Measurements from ENCODE around the gene XXYLT1.

Gene XXYLT1

GRCh38 chr3:195168009-195168762, 102.8 kb downstream of the XXYLT1 start:
- no peak for DNase-seq (ENCODE audit: low spot score)

- no peak for DNase-seq (ENCODE audit: low spot score)
Measured at GRCh38 chr3:195165790-195166189, 105.2 kb downstream of the XXYLT1 start.

GRCh38 chr3:195165265-195165609, 105.7 kb downstream of the XXYLT1 start:
- no peak for DNase-seq (ENCODE audit: low spot score)

GRCh38 chr3:195164573-195165264, 106.2 kb downstream of the XXYLT1 start:
- DNase-seq (ENCODE audit: low spot score): no peak

- DNase-seq (ENCODE audit: low spot score): no peak
Measured at GRCh38 chr3:195163719-195164572, 107.0 kb downstream of the XXYLT1 start.

GRCh38 chr3:195162816-195163215, 108.1 kb downstream of the XXYLT1 start:
- no peak for DNase-seq (ENCODE audit: low spot score)

- DNase-seq (ENCODE audit: low spot score): peak; percentile 27
Measured at GRCh38 chr3:195162033-195162669, 108.8 kb downstream of the XXYLT1 start.

GRCh38 chr3:195160908-195161434, 110.0 kb downstream of the XXYLT1 start:
- no peak for DNase-seq (ENCODE audit: low spot score)

GRCh38 chr3:195160257-195160898, 110.6 kb downstream of the XXYLT1 start:
- DNase-seq (ENCODE audit: low spot score): no peak

GRCh38 chr3:195159814-195160165, 111.2 kb downstream of the XXYLT1 start:
- no peak for DNase-seq (ENCODE audit: low spot score)

- DNase-seq (ENCODE audit: low spot score): no peak
Measured at GRCh38 chr3:195159117-195159813, 111.7 kb downstream of the XXYLT1 start.

GRCh38 chr3:195156286-195156890, 114.6 kb downstream of the XXYLT1 start:
- DNase-seq (ENCODE audit: low spot score): no peak

- no peak for DNase-seq (ENCODE audit: low spot score)
Measured at GRCh38 chr3:195155570-195156241, 115.3 kb downstream of the XXYLT1 start.

GRCh38 chr3:195154793-195155535, 116.0 kb downstream of the XXYLT1 start:
- DNase-seq (ENCODE audit: low spot score): no peak

GRCh38 chr3:195154111-195154791, 116.7 kb downstream of the XXYLT1 start:
- no peak for DNase-seq (ENCODE audit: low spot score)

- no peak for DNase-seq (ENCODE audit: low spot score)
Measured at GRCh38 chr3:195153653-195154052, 117.3 kb downstream of the XXYLT1 start.

GRCh38 chr3:195153130-195153529, 117.8 kb downstream of the XXYLT1 start:
- DNase-seq (ENCODE audit: low spot score): no peak

GRCh38 chr3:195151866-195152541, 119.0 kb downstream of the XXYLT1 start:
- no peak for DNase-seq (ENCODE audit: low spot score)
